Panc1 (cell line): ENCODE measurements around the gene KLHDC10.
"Not testable (repeated sequence)": the region's sequence is repeated elsewhere in the genome, so short reads cannot be mapped to it uniquely, and the experiment has no call there.

Source experiments
- POLR2AphosphoS5 ChIP-seq: IDR thresholded peaks from 2 replicates; pipeline ENCODE4 v1.6.1; 2012; ENCODE audit warnings: mild to moderate bottlenecking, low read depth, low read length, moderate library complexity
- TF ChIP-seq, protein P1 (sequence below): fragments of 450-650 bp; IDR thresholded peaks from 2 replicates; pipeline ENCODE4 v1.5.1; 2017; ENCODE audit warnings: mild to moderate bottlenecking

DNA sequence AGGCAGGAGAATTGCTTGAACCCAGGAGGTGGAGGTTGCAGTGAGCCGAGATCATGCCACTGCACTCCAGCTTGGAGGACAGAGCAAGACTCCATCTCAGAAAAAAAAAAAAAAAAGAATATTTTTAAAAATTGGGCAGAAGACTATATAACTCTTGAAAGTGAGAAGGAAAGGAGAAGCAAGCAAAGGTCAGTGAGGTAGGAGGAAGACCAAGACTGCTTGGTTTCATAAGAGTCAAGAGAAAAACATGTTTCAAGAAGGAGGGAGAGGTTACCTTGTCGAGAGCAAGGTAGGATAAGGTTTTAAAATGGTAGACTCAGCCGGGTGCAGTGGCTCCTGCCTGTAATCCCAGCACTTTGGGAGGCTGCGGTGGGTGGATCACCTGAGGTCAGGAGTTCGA, 14.9 kb downstream of the KLHDC10 start:
- TF ChIP-seq, protein P1, sequence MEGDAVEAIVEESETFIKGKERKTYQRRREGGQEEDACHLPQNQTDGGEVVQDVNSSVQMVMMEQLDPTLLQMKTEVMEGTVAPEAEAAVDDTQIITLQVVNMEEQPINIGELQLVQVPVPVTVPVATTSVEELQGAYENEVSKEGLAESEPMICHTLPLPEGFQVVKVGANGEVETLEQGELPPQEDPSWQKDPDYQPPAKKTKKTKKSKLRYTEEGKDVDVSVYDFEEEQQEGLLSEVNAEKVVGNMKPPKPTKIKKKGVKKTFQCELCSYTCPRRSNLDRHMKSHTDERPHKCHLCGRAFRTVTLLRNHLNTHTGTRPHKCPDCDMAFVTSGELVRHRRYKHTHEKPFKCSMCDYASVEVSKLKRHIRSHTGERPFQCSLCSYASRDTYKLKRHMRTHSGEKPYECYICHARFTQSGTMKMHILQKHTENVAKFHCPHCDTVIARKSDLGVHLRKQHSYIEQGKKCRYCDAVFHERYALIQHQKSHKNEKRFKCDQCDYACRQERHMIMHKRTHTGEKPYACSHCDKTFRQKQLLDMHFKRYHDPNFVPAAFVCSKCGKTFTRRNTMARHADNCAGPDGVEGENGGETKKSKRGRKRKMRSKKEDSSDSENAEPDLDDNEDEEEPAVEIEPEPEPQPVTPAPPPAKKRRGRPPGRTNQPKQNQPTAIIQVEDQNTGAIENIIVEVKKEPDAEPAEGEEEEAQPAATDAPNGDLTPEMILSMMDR, result not testable (repeated sequence)
- not testable (repeated sequence) for TF ChIP-seq POLR2AphosphoS5
